DOHH2 (cell line): ENCODE measurements around the gene PAPOLG.

Source experiments
- CTCF ChIP-seq: fragments of 200-600 bp; sonication (generic); IDR thresholded peaks from one replicate; pipeline ENCODE4 v1.5.1; 2014; ENCODE audit warnings: antibody characterized with exemption, mild to moderate bottlenecking, low read depth, low read length; ENCODE audit not compliant: poor library complexity, severe bottlenecking
- EZH2phosphoT487 ChIP-seq: fragments of 200-600 bp; sonication (generic); IDR thresholded peaks from 2 replicates; pipeline ENCODE4 v1.6.1; 2017; ENCODE audit warnings: borderline replicate concordance, mild to moderate bottlenecking, antibody characterized with exemption, low read length, moderate library complexity, mixed read lengths

- TF ChIP-seq CTCF (peak; percentile 23), EZH2phosphoT487 (no peak)
Observed at GRCh38 chr2:60839126-60839813, 83.2 kb downstream of the PAPOLG start.
